Fibroblast of lung (primary cell): ENCODE data around the gene C1orf53.

Experiments used
- EZH2 ChIP-seq: IDR thresholded peaks from 2 replicates; pipeline ENCODE4 v1.5.1; 2012; ENCODE audit warnings: low read length, control low read depth, mild to moderate bottlenecking; ENCODE audit errors: missing control alignments
- TF ChIP-seq, protein P1 (sequence below), 2 donors: IDR thresholded peaks in 1 of 2; conservative IDR thresholded peaks in 1 of 2; 1 replicate in 1 of 2; 2 replicates in 1 of 2; pipeline ENCODE4 v1.5.1; 2011 to 2012; ENCODE audit warnings: low read length in 2 of 2, control low read depth in 1 of 2, inconsistent platforms in 1 of 2, low read depth in 1 of 2, mild to moderate bottlenecking in 1 of 2

DNA sequence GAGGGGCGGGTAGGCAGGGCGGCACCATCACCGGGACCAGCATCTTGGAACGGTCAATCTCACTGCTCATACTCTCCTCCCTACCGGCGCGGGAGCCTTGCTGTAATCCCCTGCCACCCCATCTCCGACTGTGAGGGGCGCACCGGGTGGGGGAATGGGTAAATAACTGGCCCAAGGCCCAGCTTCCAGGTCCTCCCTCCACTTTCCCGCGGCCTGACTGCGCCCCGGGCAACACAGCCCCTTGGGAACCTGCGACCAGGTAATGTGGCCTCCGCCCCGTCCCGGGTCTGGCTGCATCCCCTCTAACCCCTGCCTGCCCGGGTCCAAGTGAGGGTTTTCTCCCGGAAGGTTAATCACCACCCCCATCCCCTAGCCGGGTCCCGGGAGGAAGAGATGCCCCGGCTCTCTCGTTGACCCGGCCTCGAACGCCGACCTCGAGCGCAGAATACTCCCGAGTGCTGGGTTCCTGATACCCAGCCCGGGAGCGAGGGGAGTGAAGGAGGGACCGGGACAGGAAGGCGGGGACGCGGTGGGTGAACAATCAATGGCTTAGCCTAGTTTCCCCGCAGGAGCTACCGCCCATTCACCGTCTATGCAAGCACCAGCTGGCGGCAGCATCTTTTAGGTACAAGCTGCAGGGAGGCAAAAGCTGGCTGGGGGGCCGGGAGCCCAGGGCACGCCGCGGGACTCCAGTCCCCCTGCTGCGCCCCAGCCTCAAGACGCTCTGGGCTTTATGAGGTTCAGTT is 8.9 kb downstream of the C1orf53 start:
- TF ChIP-seq, protein P1, sequence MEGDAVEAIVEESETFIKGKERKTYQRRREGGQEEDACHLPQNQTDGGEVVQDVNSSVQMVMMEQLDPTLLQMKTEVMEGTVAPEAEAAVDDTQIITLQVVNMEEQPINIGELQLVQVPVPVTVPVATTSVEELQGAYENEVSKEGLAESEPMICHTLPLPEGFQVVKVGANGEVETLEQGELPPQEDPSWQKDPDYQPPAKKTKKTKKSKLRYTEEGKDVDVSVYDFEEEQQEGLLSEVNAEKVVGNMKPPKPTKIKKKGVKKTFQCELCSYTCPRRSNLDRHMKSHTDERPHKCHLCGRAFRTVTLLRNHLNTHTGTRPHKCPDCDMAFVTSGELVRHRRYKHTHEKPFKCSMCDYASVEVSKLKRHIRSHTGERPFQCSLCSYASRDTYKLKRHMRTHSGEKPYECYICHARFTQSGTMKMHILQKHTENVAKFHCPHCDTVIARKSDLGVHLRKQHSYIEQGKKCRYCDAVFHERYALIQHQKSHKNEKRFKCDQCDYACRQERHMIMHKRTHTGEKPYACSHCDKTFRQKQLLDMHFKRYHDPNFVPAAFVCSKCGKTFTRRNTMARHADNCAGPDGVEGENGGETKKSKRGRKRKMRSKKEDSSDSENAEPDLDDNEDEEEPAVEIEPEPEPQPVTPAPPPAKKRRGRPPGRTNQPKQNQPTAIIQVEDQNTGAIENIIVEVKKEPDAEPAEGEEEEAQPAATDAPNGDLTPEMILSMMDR (conservative IDR thresholded peaks at IDR 0.05 in 1 of 2, IDR thresholded peaks at IDR 0.05 in 1 of 2; ENCODE audit: low read depth in 1 of 2, low read length in 2 of 2) = no peak
- TF ChIP-seq EZH2 = peak; percentile 56
